Measurements from ENCODE around the gene CDKN1C.

DNA sequence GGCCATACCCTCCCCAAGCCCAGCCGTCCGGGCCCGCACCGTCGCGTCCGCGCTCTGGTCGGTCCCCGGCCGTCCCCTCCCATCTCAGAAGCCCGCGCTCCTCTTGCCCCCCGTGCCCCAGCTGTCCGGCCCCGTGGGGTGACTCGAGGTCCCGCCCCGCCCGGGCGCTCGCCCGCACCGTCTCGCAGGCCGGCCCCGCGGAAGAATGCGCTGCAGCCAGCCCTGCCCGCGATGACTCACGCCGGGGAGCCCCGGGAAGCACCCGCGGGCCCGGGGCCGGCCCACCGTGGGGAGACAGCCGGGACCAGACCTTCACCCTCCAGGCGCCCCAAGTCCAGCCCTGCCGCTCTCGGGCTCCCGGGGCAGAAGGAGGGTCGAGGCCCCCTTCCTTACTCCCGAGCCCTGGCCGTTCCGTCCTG, 44.0 kb upstream of the CDKN1C start:
- TF ChIP-seq, protein P1, sequence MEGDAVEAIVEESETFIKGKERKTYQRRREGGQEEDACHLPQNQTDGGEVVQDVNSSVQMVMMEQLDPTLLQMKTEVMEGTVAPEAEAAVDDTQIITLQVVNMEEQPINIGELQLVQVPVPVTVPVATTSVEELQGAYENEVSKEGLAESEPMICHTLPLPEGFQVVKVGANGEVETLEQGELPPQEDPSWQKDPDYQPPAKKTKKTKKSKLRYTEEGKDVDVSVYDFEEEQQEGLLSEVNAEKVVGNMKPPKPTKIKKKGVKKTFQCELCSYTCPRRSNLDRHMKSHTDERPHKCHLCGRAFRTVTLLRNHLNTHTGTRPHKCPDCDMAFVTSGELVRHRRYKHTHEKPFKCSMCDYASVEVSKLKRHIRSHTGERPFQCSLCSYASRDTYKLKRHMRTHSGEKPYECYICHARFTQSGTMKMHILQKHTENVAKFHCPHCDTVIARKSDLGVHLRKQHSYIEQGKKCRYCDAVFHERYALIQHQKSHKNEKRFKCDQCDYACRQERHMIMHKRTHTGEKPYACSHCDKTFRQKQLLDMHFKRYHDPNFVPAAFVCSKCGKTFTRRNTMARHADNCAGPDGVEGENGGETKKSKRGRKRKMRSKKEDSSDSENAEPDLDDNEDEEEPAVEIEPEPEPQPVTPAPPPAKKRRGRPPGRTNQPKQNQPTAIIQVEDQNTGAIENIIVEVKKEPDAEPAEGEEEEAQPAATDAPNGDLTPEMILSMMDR (IDR thresholded peaks at IDR 0.05; ENCODE audit: insufficient read depth, low read length), result no peak
- no peak for TF ChIP-seq SPI1 (IDR thresholded peaks at IDR 0.05; ENCODE audit: borderline replicate concordance, low read depth)
- TF ChIP-seq, protein P2, sequence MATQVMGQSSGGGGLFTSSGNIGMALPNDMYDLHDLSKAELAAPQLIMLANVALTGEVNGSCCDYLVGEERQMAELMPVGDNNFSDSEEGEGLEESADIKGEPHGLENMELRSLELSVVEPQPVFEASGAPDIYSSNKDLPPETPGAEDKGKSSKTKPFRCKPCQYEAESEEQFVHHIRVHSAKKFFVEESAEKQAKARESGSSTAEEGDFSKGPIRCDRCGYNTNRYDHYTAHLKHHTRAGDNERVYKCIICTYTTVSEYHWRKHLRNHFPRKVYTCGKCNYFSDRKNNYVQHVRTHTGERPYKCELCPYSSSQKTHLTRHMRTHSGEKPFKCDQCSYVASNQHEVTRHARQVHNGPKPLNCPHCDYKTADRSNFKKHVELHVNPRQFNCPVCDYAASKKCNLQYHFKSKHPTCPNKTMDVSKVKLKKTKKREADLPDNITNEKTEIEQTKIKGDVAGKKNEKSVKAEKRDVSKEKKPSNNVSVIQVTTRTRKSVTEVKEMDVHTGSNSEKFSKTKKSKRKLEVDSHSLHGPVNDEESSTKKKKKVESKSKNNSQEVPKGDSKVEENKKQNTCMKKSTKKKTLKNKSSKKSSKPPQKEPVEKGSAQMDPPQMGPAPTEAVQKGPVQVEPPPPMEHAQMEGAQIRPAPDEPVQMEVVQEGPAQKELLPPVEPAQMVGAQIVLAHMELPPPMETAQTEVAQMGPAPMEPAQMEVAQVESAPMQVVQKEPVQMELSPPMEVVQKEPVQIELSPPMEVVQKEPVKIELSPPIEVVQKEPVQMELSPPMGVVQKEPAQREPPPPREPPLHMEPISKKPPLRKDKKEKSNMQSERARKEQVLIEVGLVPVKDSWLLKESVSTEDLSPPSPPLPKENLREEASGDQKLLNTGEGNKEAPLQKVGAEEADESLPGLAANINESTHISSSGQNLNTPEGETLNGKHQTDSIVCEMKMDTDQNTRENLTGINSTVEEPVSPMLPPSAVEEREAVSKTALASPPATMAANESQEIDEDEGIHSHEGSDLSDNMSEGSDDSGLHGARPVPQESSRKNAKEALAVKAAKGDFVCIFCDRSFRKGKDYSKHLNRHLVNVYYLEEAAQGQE (IDR thresholded peaks at IDR 0.05; ENCODE audit: insufficient replicate concordance, low read depth), result no peak
- TF ChIP-seq POLR2AphosphoS5 (IDR thresholded peaks at IDR 0.05; ENCODE audit: low read depth), result no peak
- no peak for TF ChIP-seq GABPA (IDR thresholded peaks at IDR 0.05; ENCODE audit: low read depth)
